HS-5 (cell line): ENCODE data around the gene PAPSS1.
"Not testable (repeated sequence)": the region's sequence is repeated elsewhere in the genome, so short reads cannot be mapped to it uniquely, and the experiment has no call there.

Experiments
- DNase-seq: peaks from one replicate; pipeline ENCODE4 v3.0.0-alpha.2; 2012; ENCODE audit warnings: low read depth

Gene PAPSS1

GRCh38 chr4:107719922-107720722 lies at the start of gene PAPSS1:
Gene PAPSS1 (minus strand): TSS chr4:107720234. CDS start chr4:107720179, 55 bp downstream.
- DNase-seq: peak; percentile 91

GRCh38 chr4:107760281-107760947 lies 40.4 kb upstream of the PAPSS1 start:
- DNase-seq: no peak

GRCh38 chr4:107757864-107758476 lies 37.9 kb upstream of the PAPSS1 start:
- DNase-seq: peak; percentile 25

GRCh38 chr4:107757283-107757682 lies 37.2 kb upstream of the PAPSS1 start:
- DNase-seq: no peak

- no peak for DNase-seq
Measured at GRCh38 chr4:107755841-107756356, 35.9 kb upstream of the PAPSS1 start.

GRCh38 chr4:107751670-107752069 lies 31.6 kb upstream of the PAPSS1 start:
- DNase-seq: no peak

- no peak for DNase-seq
Measured at GRCh38 chr4:107747748-107748486, 27.9 kb upstream of the PAPSS1 start.

- no peak for DNase-seq
Measured at GRCh38 chr4:107746161-107746560, 26.1 kb upstream of the PAPSS1 start.

- DNase-seq: no peak
Measured at GRCh38 chr4:107744532-107744931, 24.5 kb upstream of the PAPSS1 start.

- no peak for DNase-seq
Measured at GRCh38 chr4:107743532-107743931, 23.5 kb upstream of the PAPSS1 start.

- no peak for DNase-seq
Measured at GRCh38 chr4:107742791-107743190, 22.8 kb upstream of the PAPSS1 start.

GRCh38 chr4:107742196-107742595 lies 22.2 kb upstream of the PAPSS1 start:
- DNase-seq: no peak

GRCh38 chr4:107740950-107741701 lies 21.1 kb upstream of the PAPSS1 start:
- no peak for DNase-seq

GRCh38 chr4:107740381-107740780 lies 20.3 kb upstream of the PAPSS1 start:
- no peak for DNase-seq

GRCh38 chr4:107737450-107737849 lies 17.4 kb upstream of the PAPSS1 start:
- no peak for DNase-seq

- DNase-seq: no peak
Measured at GRCh38 chr4:107736924-107737448, 17.0 kb upstream of the PAPSS1 start.

- no peak for DNase-seq
Measured at GRCh38 chr4:107736037-107736436, 16.0 kb upstream of the PAPSS1 start.

GRCh38 chr4:107734120-107734519 lies 14.1 kb upstream of the PAPSS1 start:
- DNase-seq: no peak

GRCh38 chr4:107733431-107733925 lies 13.4 kb upstream of the PAPSS1 start:
- no peak for DNase-seq

- DNase-seq: not testable (repeated sequence)
Measured at GRCh38 chr4:107729050-107729449, 9.0 kb upstream of the PAPSS1 start.
